H1 (cell line): ENCODE measurements around the gene TESMIN.

Source experiments
- ASH2L ChIP-seq: fragments of 200-600, 300-600 bp; sonication (generic); IDR thresholded peaks from one replicate; pipeline ENCODE4 v1.7.1; 2017; ENCODE audit warnings: low read length
- CREB1 ChIP-seq: IDR thresholded peaks from 2 replicates; pipeline ENCODE4 v1.6.1; 2012; ENCODE audit warnings: inconsistent platforms
- EZH2 ChIP-seq: fragments of 200-600 bp; sonication (generic); IDR thresholded peaks from 2 replicates; pipeline ENCODE4 v1.7.1; 2012; ENCODE audit warnings: low read depth, mild to moderate bottlenecking, moderate library complexity, low read length, inconsistent platforms; ENCODE audit not compliant: severe bottlenecking
- GABPA ChIP-seq: IDR thresholded peaks from 2 replicates; pipeline ENCODE4 v1.6.1; 2011; ENCODE audit warnings: mild to moderate bottlenecking, low read length, moderate library complexity, borderline replicate concordance; ENCODE audit not compliant: insufficient read depth
- JUND ChIP-seq: IDR thresholded peaks from 2 replicates; pipeline ENCODE4 v1.6.1; 2011; ENCODE audit warnings: mild to moderate bottlenecking, improper control_type of control experiment, low read length
- KDM5A ChIP-seq: fragments of 200-600 bp; IDR thresholded peaks from 2 replicates; pipeline ENCODE4 v1.7.1; 2012; ENCODE audit warnings: mild to moderate bottlenecking, low read length, inconsistent platforms, mixed read lengths
- MAFK ChIP-seq: IDR thresholded peaks from 2 replicates; pipeline ENCODE4 v1.6.1; 2012; ENCODE audit warnings: low read depth, mild to moderate bottlenecking, improper control_type of control experiment, low read length
- POLR2A ChIP-seq, 2 experiments: IDR thresholded peaks; 1 replicate in 1 of 2; 2 replicates in 1 of 2; pipeline ENCODE4 v1.6.1; 2011; ENCODE audit warnings: low read depth in 2 of 2, low read length in 2 of 2, mild to moderate bottlenecking in 2 of 2; ENCODE audit errors: control extremely low read depth in 1 of 2
- POLR2AphosphoS5 ChIP-seq: IDR thresholded peaks from 2 replicates; pipeline ENCODE4 v1.6.1; 2011; ENCODE audit warnings: low read depth, low read length
- SRF ChIP-seq: IDR thresholded peaks from 2 replicates; pipeline ENCODE4 v1.6.1; 2011; ENCODE audit warnings: mild to moderate bottlenecking, low read depth, low read length, moderate library complexity
- SUZ12 ChIP-seq: fragments of 200-600 bp; sonication (generic); IDR thresholded peaks from 2 replicates; pipeline ENCODE4 v1.6.1; 2012; ENCODE audit warnings: mild to moderate bottlenecking, inconsistent platforms, low read length, moderate library complexity, mixed read lengths
- TF ChIP-seq, protein P1 (sequence below), 3 experiments: IDR thresholded peaks; 1 replicate in 2 of 3; 2 replicates in 1 of 3; pipeline versions ENCODE4 v1.5.1 to v1.6.1; 2011; ENCODE audit warnings: low read length in 3 of 3, mild to moderate bottlenecking in 3 of 3, inconsistent platforms in 2 of 3, low read depth in 1 of 3, moderate library complexity in 1 of 3; ENCODE audit not compliant: insufficient read depth in 1 of 3; ENCODE audit errors: control extremely low read depth in 1 of 3

DNA sequence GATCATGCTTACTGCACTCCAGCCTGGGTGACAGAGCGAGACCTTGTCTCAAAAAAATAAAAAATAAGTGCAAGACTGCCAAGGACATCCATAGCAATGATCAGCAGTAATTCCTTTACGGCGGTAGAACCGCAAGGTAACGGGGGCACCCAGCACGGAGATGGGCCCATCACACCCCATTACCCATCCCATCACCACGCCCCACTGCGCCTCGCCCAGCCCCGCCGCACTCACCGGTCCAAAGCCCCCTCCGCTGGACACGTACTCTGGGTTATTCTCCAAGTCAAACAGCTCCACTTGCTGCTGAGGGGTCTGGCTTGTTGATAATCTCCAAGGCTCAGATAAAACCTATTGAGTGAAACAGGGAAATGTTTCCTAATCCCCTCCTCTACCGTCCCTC lies 8.7 kb upstream of the TESMIN start:
- TF ChIP-seq SRF = no peak
- no peak for TF ChIP-seq MAFK
- TF ChIP-seq, protein P1, sequence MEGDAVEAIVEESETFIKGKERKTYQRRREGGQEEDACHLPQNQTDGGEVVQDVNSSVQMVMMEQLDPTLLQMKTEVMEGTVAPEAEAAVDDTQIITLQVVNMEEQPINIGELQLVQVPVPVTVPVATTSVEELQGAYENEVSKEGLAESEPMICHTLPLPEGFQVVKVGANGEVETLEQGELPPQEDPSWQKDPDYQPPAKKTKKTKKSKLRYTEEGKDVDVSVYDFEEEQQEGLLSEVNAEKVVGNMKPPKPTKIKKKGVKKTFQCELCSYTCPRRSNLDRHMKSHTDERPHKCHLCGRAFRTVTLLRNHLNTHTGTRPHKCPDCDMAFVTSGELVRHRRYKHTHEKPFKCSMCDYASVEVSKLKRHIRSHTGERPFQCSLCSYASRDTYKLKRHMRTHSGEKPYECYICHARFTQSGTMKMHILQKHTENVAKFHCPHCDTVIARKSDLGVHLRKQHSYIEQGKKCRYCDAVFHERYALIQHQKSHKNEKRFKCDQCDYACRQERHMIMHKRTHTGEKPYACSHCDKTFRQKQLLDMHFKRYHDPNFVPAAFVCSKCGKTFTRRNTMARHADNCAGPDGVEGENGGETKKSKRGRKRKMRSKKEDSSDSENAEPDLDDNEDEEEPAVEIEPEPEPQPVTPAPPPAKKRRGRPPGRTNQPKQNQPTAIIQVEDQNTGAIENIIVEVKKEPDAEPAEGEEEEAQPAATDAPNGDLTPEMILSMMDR (IDR thresholded peaks at IDR 0.05; ENCODE audit: control extremely low read depth in 1 of 3, insufficient read depth in 1 of 3, low read depth in 1 of 3, low read length in 3 of 3) = no peak
- TF ChIP-seq GABPA = no peak
- no peak for TF ChIP-seq POLR2AphosphoS5
- no peak for TF ChIP-seq KDM5A
- no peak for TF ChIP-seq POLR2A (IDR thresholded peaks at IDR 0.05; ENCODE audit: control extremely low read depth in 1 of 2, low read depth in 2 of 2, low read length in 2 of 2)
- no peak for TF ChIP-seq EZH2
- no peak for TF ChIP-seq JUND
- TF ChIP-seq CREB1 = no peak
- no peak for TF ChIP-seq SUZ12
- no peak for TF ChIP-seq ASH2L
